ENCODE data around the gene GNAO1.

Gene GNAO1

GRCh38 chr16:56349086-56349415, 157.8 kb downstream of the GNAO1 start:
- no peak for DNase-seq (ENCODE audit: low spot score)
- TF ChIP-seq, protein P1, sequence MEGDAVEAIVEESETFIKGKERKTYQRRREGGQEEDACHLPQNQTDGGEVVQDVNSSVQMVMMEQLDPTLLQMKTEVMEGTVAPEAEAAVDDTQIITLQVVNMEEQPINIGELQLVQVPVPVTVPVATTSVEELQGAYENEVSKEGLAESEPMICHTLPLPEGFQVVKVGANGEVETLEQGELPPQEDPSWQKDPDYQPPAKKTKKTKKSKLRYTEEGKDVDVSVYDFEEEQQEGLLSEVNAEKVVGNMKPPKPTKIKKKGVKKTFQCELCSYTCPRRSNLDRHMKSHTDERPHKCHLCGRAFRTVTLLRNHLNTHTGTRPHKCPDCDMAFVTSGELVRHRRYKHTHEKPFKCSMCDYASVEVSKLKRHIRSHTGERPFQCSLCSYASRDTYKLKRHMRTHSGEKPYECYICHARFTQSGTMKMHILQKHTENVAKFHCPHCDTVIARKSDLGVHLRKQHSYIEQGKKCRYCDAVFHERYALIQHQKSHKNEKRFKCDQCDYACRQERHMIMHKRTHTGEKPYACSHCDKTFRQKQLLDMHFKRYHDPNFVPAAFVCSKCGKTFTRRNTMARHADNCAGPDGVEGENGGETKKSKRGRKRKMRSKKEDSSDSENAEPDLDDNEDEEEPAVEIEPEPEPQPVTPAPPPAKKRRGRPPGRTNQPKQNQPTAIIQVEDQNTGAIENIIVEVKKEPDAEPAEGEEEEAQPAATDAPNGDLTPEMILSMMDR (IDR thresholded peaks at IDR 0.05; ENCODE audit: extremely low read depth, missing control alignments): no peak

- DNase-seq (ENCODE audit: low spot score): no peak
- TF ChIP-seq, protein P1 (IDR thresholded peaks at IDR 0.05; ENCODE audit: extremely low read depth, missing control alignments): no peak
Observed at GRCh38 chr16:56349711-56350161, 158.4 kb downstream of the GNAO1 start.

DNA sequence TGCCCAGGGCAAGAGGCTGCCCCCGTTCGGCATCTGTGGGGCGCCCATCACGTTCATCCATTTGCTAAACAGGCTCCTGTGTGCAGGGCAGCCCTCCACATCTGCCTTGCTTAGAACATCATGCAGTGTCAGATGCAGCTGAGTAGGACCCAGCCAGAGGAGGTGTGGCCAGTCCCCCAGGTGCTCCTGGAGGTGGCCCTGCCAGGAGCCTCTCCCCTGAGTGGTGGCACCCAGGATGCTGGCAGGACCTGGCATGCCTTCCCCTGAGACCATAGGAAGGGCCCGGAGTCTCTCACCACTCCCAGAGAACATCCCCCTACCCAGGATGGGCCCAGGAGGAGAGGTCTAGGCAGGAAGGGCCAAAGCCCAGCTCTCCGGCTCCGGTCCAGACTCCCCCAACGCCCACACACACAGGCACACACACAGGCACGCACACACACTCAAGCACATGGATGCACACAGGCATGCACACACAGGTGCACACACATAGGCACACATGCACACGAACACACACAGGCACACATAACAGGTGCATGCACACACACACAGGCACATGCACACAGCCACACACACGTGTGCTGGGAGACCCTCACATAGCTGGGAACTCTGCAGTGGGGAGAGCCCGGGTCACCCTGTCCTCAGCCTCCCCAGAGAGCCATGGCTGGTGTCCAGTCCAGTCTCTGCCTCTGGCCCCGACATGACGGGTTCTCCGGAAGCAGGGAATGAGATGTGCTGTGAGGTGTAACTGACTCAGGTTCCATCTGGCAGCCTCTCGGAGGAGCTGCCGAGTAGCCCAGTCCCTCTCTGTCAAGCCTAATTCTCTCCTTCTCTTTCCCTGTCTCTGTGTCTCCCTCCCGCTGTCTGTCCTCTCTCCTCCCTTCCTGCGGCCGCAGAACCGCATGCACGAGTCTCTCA, 159.5 kb downstream of the GNAO1 start:
- no peak for DNase-seq (ENCODE audit: low spot score)
- TF ChIP-seq, protein P1 (IDR thresholded peaks at IDR 0.05; ENCODE audit: extremely low read depth, missing control alignments): no peak

DNA sequence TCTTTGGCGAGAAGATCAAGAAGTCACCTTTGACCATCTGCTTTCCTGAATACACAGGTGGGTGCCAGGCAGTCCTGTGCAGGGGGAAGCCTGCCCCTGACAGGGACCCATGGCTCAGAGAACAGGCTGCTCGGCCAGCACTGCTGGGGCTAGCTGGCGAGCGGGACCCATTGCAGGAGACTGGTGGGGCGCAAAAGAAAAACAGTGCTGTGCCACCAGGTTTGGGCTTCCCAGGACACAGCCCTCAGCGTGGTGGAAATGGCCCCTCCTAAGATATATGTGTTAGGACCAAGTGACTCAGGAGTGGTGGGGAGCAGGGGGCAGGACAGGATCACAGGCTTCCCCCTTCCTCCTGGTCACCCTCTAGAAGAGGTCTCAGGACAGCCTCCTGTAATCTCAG, 160.2 kb downstream of the GNAO1 start:
- TF ChIP-seq, protein P1 (IDR thresholded peaks at IDR 0.05; ENCODE audit: extremely low read depth, missing control alignments): no peak
- DNase-seq (ENCODE audit: low spot score): no peak

GRCh38 chr16:56352351-56353053, 161.2 kb downstream of the GNAO1 start:
- no peak for DNase-seq (ENCODE audit: low spot score)

DNA sequence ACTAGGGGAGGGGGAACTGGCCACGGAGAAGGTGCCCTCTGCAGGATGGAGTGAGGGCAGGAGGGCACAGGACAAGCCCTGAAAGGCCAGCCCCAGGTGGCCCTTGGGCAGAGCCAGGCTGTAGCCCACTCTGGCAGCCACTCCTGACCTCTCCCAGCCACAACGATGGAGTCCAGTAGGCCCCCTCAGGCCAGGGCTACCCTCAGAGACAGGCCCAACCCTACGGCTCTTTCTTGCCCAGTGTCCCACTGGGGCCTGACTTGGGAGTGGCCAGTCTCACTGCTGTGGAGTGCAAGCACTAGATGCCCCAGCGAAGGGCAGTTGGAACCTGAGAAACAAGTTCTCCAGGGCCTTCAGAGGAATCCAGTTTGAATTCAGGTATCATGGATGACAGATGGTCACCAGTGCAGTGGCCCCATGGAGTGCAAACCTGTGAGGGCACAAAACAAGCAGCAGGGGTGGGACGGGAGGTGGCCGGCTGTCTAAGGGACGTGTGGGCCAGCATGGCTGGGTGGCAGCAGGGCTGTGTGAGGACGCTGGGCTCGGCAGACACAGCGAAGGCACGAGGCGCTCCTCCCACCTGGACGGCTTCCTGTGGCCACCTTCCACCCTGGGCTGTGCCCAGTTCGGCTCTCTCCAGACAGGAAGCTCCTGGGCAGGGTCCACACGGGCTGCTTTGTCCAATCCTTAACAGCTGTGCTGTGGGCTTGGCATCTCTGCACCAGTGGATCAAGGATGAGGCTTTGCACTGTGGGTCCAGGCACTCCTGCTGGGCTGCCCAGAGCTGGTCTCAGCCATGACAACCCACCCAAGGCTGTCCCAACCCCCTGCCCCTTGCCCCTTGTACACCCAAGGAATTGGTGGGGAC, 162.0 kb downstream of the GNAO1 start:
- no peak for DNase-seq (ENCODE audit: low spot score)
- TF ChIP-seq, protein P1 (IDR thresholded peaks at IDR 0.05; ENCODE audit: extremely low read depth, missing control alignments): no peak

More at GRCh38 chr16:56352351-56353053, 161.2 kb downstream of the GNAO1 start:
- TF ChIP-seq, protein P1 (IDR thresholded peaks at IDR 0.05; ENCODE audit: extremely low read depth, missing control alignments): no peak
